Fibroblast of skin of left biceps (primary cell): ENCODE data around the gene PPP2R3C.
"Not testable (repeated sequence)": the region's sequence is repeated elsewhere in the genome, so short reads cannot be mapped to it uniquely, and the experiment has no call there.

Experiments used
- DNase-seq, 2 experiments: peaks; one replicate each; pipeline ENCODE4 v3.0.0-alpha.2; 2013; ENCODE audit warnings: low read depth in 2 of 2

The PPP2R3C gene

GRCh38 chr14:35124127-35124526 is 2.3 kb upstream of the PPP2R3C start:
- DNase-seq: no peak

- DNase-seq: no peak
Observed at GRCh38 chr14:35123388-35123703, 1.6 kb upstream of the PPP2R3C start.

- no peak for DNase-seq
Observed at GRCh38 chr14:35122696-35123387, 1.1 kb upstream of the PPP2R3C start.

- DNase-seq: no peak
Observed at GRCh38 chr14:35121026-35121886, 534 bp downstream of the PPP2R3C start.

- no peak for DNase-seq
Observed at GRCh38 chr14:35117112-35117511, 4.7 kb downstream of the PPP2R3C start.

- no peak for DNase-seq
Observed at GRCh38 chr14:35116242-35116641, 5.5 kb downstream of the PPP2R3C start.

GRCh38 chr14:35114036-35114435 is 7.8 kb downstream of the PPP2R3C start:
- DNase-seq: no peak

GRCh38 chr14:35113308-35113950 is 8.4 kb downstream of the PPP2R3C start:
- DNase-seq: no peak

GRCh38 chr14:35112641-35113040 is 9.1 kb downstream of the PPP2R3C start:
- DNase-seq: no peak

GRCh38 chr14:35107866-35108265 is 13.9 kb downstream of the PPP2R3C start:
- no peak for DNase-seq

GRCh38 chr14:35094645-35095044 is 27.1 kb downstream of the PPP2R3C start:
- not testable (repeated sequence) for DNase-seq

- no peak for DNase-seq
Observed at GRCh38 chr14:35088514-35088913, 33.3 kb downstream of the PPP2R3C start.

- DNase-seq: no peak
Observed at GRCh38 chr14:35085441-35085840, 36.3 kb downstream of the PPP2R3C start.

GRCh38 chr14:35083530-35084150 is 38.1 kb downstream of the PPP2R3C start:
- no peak for DNase-seq

GRCh38 chr14:35079742-35080141 is 42.0 kb downstream of the PPP2R3C start:
- no peak for DNase-seq

GRCh38 chr14:35078082-35078481 is 43.7 kb downstream of the PPP2R3C start:
- DNase-seq: no peak

- DNase-seq: no peak
Observed at GRCh38 chr14:35073486-35073885, 48.3 kb downstream of the PPP2R3C start.

- DNase-seq: no peak
Observed at GRCh38 chr14:35072226-35072625, 49.6 kb downstream of the PPP2R3C start.

- no peak for DNase-seq
Observed at GRCh38 chr14:35068238-35069012, 53.4 kb downstream of the PPP2R3C start.

GRCh38 chr14:35065731-35066130 is 56.1 kb downstream of the PPP2R3C start:
- DNase-seq: not testable (repeated sequence)

GRCh38 chr14:35061113-35061791 is 60.5 kb downstream of the PPP2R3C start:
- not testable (repeated sequence) for DNase-seq
